Measurements from ENCODE around the gene HOMER1. TPM values are rescaled to one million over a fixed set of nuclear protein-coding genes. Genes with fewer than 3 reads are reported as not detected.

The HOMER1 gene
- total RNA-seq, 1 experiment from 2014 or later = 9.1 TPM

- DNase-seq (no peak), ATAC-seq (no peak)
- Histone ChIP-seq H3K4me3 (ENCODE audit: low read length) (no peak overlapping the region), H3K9me3 (ENCODE audit: low read length) (peaks cover 17% of the 10 kb centered on the region; the same call in 1 of the 2 replicates), H4K20me1 (ENCODE audit: low read length) (no peaks in the 10 kb centered on the region), H3K36me3 (ENCODE audit: low read depth, low read length) (peaks cover 12% of the 10 kb centered on the region), H3K27ac (ENCODE audit: low read length) (no peak overlapping the region), H3K4me2 (ENCODE audit: low read length) (no peak overlapping the region), H2AFZ (ENCODE audit: low read length) (no peak overlapping the region), H3K4me1 (ENCODE audit: insufficient read depth, low read length) (no peaks in the 10 kb centered on the region), H3K9ac (ENCODE audit: low read length) (no peak overlapping the region), H3K9me2 (replicated peaks; ENCODE audit: low read length) (no peaks in the 10 kb centered on the region), H3F3A (ENCODE audit: low read length, unreplicated experiment) (no peaks in the 10 kb centered on the region), H3K79me2 (ENCODE audit: low read length) (no peaks in the 10 kb centered on the region), H3K27me3 (ENCODE audit: low read length) (no peaks in the 10 kb centered on the region)
- TF ChIP-seq EZH2 (IDR thresholded peaks at IDR 0.05; ENCODE audit: low read length, unreplicated experiment) (no peak), EZH2phosphoT487 (IDR thresholded peaks at IDR 0.05; ENCODE audit: borderline replicate concordance, low read length) (no peak), CTCF (conservative IDR thresholded peaks at IDR 0.05; ENCODE audit: low read depth, low read length) (no peak)
- ChIA-PET CTCF (no interaction called here), POLR2A (ENCODE audit: unreplicated experiment) (no interaction called here)
- no TSS peak for BruUV-seq (replicated peaks)
- intact Hi-C loops (cut with micrococcal nuclease) = no loop called here
These were observed 135.3 kb downstream of the HOMER1 start for GRCh38 chr5:79378510-79379186.

- no peak overlapping the region for H3K27ac ChIP-seq (ENCODE audit: low read length)
These were observed 156.5 kb downstream of the HOMER1 start for GRCh38 chr5:79357398-79357797.

More at GRCh38 chr5:79357398-79357797, 156.5 kb downstream of the HOMER1 start:
- H3F3A ChIP-seq (ENCODE audit: low read length, unreplicated experiment) = no peaks in the 10 kb centered on the region
- H3K36me3 ChIP-seq (ENCODE audit: low read depth, low read length) = no peaks in the 10 kb centered on the region
- no peaks in the 10 kb centered on the region for H3K9me2 ChIP-seq (replicated peaks; ENCODE audit: low read length)
- no TSS peak for BruUV-seq (replicated peaks)
- DNase-seq = no peak
- intact Hi-C loops (cut with micrococcal nuclease) = no loop called here
- no peaks in the 10 kb centered on the region for H3K79me2 ChIP-seq (ENCODE audit: low read length)
- TF ChIP-seq CTCF (conservative IDR thresholded peaks at IDR 0.05; ENCODE audit: low read depth, low read length) = no peak
- TF ChIP-seq EZH2phosphoT487 (IDR thresholded peaks at IDR 0.05; ENCODE audit: borderline replicate concordance, low read length) = no peak
- TF ChIP-seq EZH2 (IDR thresholded peaks at IDR 0.05; ENCODE audit: low read length, unreplicated experiment) = no peak
- H3K27me3 ChIP-seq (ENCODE audit: low read length) = no peaks in the 10 kb centered on the region
- H3K4me1 ChIP-seq (ENCODE audit: insufficient read depth, low read length) = no peaks in the 10 kb centered on the region
- H4K20me1 ChIP-seq (ENCODE audit: low read length) = no peaks in the 10 kb centered on the region
- H2AFZ ChIP-seq (ENCODE audit: low read length) = no peak overlapping the region
- no peaks in the 10 kb centered on the region for H3K9me3 ChIP-seq (ENCODE audit: low read length)
- H3K9ac ChIP-seq (ENCODE audit: low read length) = no peak overlapping the region
- no peak overlapping the region for H3K4me3 ChIP-seq (ENCODE audit: low read length)
- H3K4me2 ChIP-seq (ENCODE audit: low read length) = no peak overlapping the region
- ChIA-PET POLR2A (ENCODE audit: unreplicated experiment) (interaction anchor here (0.6 kb wide), 1 partner anchor 35 kb away, joined by 3 read pairs; no protein-coding TSS in a partner anchor), CTCF (no interaction called here)
- ATAC-seq = no peak
